GM13976 (cell line): Measurements from ENCODE around the gene CLCN1.

Experiments used
- DNase-seq: peaks from one replicate; pipeline ENCODE4 v3.0.0; 2012; ENCODE audit warnings: low spot score
- in situ Hi-C: fragments of 300-500 bp; cut with MboI; formaldehyde crosslinking; loops from one replicate; pipeline ENCODE4 v1.12.0; 2022; ENCODE audit warnings: low sequenced_read_pairs, mixed read lengths, inconsistent platforms; ENCODE audit not compliant: unreplicated experiment
- TF ChIP-seq, protein P1 (sequence below): IDR thresholded peaks from 2 replicates; pipeline ENCODE4 v1.5.1; 2012; ENCODE audit warnings: borderline replicate concordance, mild to moderate bottlenecking; ENCODE audit not compliant: insufficient read depth; ENCODE audit errors: extremely low read depth, missing control alignments, control extremely low read depth

Gene CLCN1

DNA sequence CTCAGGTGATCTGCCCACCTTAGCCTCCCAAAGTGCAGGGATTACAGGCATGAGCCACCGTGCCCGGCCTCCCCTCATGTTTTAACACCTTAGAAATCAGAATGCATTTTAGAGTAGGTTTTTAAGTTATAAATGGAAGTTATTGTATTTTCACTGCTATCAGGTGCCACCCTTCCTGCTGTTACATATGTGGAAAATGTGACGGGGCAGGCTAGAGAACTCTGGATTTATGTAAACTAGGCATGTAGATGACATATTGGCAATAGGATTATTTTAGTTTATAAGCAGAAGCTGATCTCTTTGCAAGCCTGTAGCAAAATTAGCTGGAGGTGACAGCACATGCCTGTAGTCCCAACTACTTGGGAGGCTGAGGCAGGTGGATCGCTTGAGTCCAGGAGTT is 25.6 kb upstream of the CLCN1 start:
- no peak for DNase-seq
- in situ Hi-C loops, result no loop called here
- TF ChIP-seq, protein P1, sequence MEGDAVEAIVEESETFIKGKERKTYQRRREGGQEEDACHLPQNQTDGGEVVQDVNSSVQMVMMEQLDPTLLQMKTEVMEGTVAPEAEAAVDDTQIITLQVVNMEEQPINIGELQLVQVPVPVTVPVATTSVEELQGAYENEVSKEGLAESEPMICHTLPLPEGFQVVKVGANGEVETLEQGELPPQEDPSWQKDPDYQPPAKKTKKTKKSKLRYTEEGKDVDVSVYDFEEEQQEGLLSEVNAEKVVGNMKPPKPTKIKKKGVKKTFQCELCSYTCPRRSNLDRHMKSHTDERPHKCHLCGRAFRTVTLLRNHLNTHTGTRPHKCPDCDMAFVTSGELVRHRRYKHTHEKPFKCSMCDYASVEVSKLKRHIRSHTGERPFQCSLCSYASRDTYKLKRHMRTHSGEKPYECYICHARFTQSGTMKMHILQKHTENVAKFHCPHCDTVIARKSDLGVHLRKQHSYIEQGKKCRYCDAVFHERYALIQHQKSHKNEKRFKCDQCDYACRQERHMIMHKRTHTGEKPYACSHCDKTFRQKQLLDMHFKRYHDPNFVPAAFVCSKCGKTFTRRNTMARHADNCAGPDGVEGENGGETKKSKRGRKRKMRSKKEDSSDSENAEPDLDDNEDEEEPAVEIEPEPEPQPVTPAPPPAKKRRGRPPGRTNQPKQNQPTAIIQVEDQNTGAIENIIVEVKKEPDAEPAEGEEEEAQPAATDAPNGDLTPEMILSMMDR, result no peak

DNA sequence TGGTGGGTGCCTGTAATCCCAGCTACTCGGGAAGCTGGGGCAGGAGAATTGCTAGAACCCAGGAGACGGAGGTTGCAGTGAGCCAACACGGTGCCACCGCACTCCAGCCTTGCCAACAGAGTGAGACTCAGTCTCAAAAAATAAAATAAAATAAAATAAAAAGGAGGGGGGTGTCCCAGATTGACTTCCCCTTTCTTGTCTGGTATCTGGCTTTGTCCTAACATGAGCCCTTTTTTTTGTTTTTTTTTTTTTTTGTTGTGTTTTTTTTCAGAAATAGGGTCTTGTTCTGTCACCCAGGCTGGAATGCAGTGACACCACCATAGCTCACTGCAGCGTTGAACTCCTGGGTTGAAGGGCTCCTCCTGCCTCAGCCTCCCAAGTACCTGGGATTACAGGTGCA is 23.0 kb upstream of the CLCN1 start:
- TF ChIP-seq, protein P1, result no peak
- no peak for DNase-seq
- in situ Hi-C loops, result no loop called here

DNA sequence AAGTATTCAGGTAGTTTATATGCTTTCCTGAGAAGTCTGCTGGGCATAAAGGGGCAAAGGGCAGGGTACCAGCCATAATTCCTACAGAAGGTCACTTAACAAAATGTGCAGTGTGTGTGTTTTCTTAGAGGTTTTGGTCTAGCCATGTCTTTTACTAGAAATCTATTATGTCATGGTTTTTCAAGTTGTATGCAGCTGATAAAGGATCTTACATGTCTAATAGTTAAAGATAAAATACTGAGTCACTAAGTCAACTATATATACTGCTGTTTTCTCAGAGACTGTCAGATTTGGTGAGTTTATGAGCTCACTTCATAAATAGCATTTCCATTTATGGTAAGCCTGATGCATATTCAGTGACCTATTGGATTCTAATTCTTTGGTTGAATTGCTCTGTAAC is 20.0 kb upstream of the CLCN1 start:
- TF ChIP-seq, protein P1, result no peak
- in situ Hi-C loops, result no loop called here
- no peak for DNase-seq

DNA sequence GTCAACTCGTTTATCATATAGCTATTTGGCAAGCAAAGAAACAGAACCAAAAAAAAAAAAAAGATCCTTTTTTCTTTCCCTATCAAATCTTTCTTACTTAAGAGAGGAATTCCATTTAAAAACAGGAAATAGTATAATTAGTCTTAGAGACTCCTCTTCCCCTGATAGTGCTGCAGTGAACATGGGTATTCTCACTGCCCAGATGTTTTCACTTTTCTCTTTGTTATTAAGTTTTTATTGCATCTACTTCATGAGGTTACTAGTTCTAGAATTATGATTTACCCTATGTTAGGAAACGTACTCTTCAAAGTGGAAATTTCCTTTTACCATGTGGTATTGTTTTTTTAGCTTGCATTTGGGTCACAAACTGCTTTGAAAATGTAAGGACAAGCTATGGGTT is 19.2 kb upstream of the CLCN1 start:
- DNase-seq, result no peak
- TF ChIP-seq, protein P1, result no peak
- in situ Hi-C loops, result no loop called here

DNA sequence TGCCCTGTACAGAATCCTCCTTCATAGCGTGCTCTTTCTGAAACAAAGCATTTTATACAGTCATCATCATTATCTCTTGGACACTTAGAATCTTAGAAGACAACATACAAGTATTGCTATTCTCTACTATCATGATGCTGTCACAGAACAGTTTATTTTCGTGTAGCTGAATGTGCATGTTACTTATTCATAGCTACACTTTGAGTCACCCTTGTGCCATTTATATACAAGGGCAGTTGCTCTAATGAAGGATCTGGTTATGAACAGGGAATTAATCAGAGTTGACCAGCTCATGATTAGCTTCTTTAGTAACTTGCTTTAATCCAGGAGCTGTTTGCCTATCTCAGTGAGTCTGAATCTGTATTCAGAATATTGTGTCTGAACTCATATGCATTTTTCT is 16.6 kb upstream of the CLCN1 start:
- TF ChIP-seq, protein P1, result no peak
- no peak for DNase-seq
- in situ Hi-C loops, result no loop called here

DNA sequence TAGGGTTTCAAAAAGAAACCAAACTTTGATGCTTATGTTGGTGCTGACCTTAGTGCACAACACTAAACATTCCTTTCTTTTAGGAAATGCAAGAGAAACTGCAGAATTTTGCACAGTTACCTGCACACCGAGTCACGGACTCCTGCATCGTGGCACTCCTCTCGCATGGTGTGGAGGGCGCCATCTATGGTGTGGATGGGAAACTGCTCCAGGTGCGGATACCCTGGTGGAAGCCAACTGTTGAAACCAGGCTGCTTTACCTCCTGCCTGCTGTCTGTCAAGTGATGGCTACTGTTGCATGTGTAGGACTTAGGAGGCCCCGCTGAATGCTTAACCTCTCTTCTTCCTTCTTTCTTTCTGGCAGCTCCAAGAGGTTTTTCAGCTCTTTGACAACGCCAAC is 16.1 kb upstream of the CLCN1 start:
- in situ Hi-C loops, result no loop called here
- no peak for DNase-seq
- TF ChIP-seq, protein P1, result peak; percentile 48
